HG03108 (cell line): ENCODE results near the gene EIF4A3.
"Not testable (repeated sequence)": the region's sequence is repeated elsewhere in the genome, so short reads cannot be mapped to it uniquely, and the experiment has no call there.

Source experiments
- ATAC-seq: cut with Tn5 transposase; IDR thresholded peaks from one replicate; pipeline ENCODE4 v1.9.1; 2021; ENCODE audit warnings: moderate library complexity; ENCODE audit not compliant: unreplicated experiment

Gene EIF4A3

GRCh38 chr17:80101946-80102663 lies 44.8 kb downstream of the EIF4A3 start:
- peak; percentile 8 for ATAC-seq

GRCh38 chr17:80101011-80101945 lies 45.6 kb downstream of the EIF4A3 start, which contains the start of gene GAA:
Gene GAA, plus strand, starts transcription at chr17:80101581. Its CDS starts 3,006 bp downstream, at chr17:80104587.
- peak; percentile 68 for ATAC-seq

- ATAC-seq, result no peak
These were observed 46.9 kb downstream of the EIF4A3 start for GRCh38 chr17:80100035-80100323.

- ATAC-seq, result no peak
These were observed 47.5 kb downstream of the EIF4A3 start for GRCh38 chr17:80099291-80100034.

GRCh38 chr17:80097844-80098691 lies 48.9 kb downstream of the EIF4A3 start:
- ATAC-seq, result no peak

GRCh38 chr17:80097127-80097621 lies 49.8 kb downstream of the EIF4A3 start:
- ATAC-seq, result no peak

- no peak for ATAC-seq
These were observed 50.3 kb downstream of the EIF4A3 start for GRCh38 chr17:80096561-80097021.

GRCh38 chr17:80095844-80096475 lies 51.0 kb downstream of the EIF4A3 start:
- no peak for ATAC-seq

- no peak for ATAC-seq
These were observed 51.7 kb downstream of the EIF4A3 start for GRCh38 chr17:80095038-80095843.

- ATAC-seq, result no peak
These were observed 54.0 kb downstream of the EIF4A3 start for GRCh38 chr17:80092959-80093358.

GRCh38 chr17:80091376-80091775 lies 55.6 kb downstream of the EIF4A3 start:
- no peak for ATAC-seq

GRCh38 chr17:80090164-80090563 lies 56.8 kb downstream of the EIF4A3 start:
- not testable (repeated sequence) for ATAC-seq

GRCh38 chr17:80089762-80090161 lies 57.2 kb downstream of the EIF4A3 start:
- no peak for ATAC-seq

- ATAC-seq, result no peak
These were observed 59.3 kb downstream of the EIF4A3 start for GRCh38 chr17:80087346-80088265.

GRCh38 chr17:80086616-80087015 lies 60.3 kb downstream of the EIF4A3 start:
- ATAC-seq, result no peak

- ATAC-seq, result no peak
These were observed 60.8 kb downstream of the EIF4A3 start for GRCh38 chr17:80086081-80086480.

- no peak for ATAC-seq
These were observed 62.2 kb downstream of the EIF4A3 start for GRCh38 chr17:80084773-80085172.
